ENCODE measurements around the gene HNRNPF. TPM values are rescaled to one million over a fixed set of nuclear protein-coding genes. Genes with fewer than 3 reads are reported as not detected.

The HNRNPF gene
- total and polyA plus RNA-seq, 2 of the 4 experiments (the other 2 are of a cell fraction) = 169 to 207 TPM

GRCh38 chr10:43365001-43365400, 44.0 kb downstream of the HNRNPF start:
- no peak overlapping the region for H2BK120ac ChIP-seq (ENCODE audit: low read depth, low read length)
- no peak overlapping the region for H3K4ac ChIP-seq (ENCODE audit: low read depth, low read length)
- H2BK5ac ChIP-seq (ENCODE audit: low read depth, low read length, poor library complexity, severe bottlenecking) = no peak overlapping the region
- H4K5ac ChIP-seq (ENCODE audit: low read depth, low read length) = no peak overlapping the region
- no peak overlapping the region for H4K91ac ChIP-seq (ENCODE audit: insufficient read depth, low read depth, low read length)
- no peak overlapping the region for H3K56ac ChIP-seq (ENCODE audit: extremely low read depth, insufficient read depth, low read length)
- no peak for ATAC-seq (ENCODE audit: low read depth)
- H3K36me3 ChIP-seq (ENCODE audit: control insufficient read depth, insufficient read depth, low read length) = no peaks in the 10 kb centered on the region
- dilution Hi-C loops (cut with HindIII; ENCODE audit: low sequenced_read_pairs, unreplicated experiment) (no loop called here), intact Hi-C loops (cut with micrococcal nuclease) (no loop called here), in situ Hi-C loops (cut with MboI; ENCODE audit: low sequenced_read_pairs) (no loop called here)
- H3K18ac ChIP-seq (ENCODE audit: low read depth, low read length) = no peak overlapping the region
- no peak overlapping the region for H3K4me3 ChIP-seq (ENCODE audit: insufficient read depth, low read depth, low read length)
- no peak for TF ChIP-seq RAD21 (IDR thresholded peaks at IDR 0.05; ENCODE audit: low read length)
- TF ChIP-seq MAZ (IDR thresholded peaks at IDR 0.05; ENCODE audit: borderline replicate concordance, low read depth, low read length) = no peak
- TF ChIP-seq MAFK (IDR thresholded peaks at IDR 0.05; ENCODE audit: low read depth, low read length) = no peak
- TF ChIP-seq POLR2A (IDR thresholded peaks at IDR 0.05; ENCODE audit: low read depth, low read length) = no peak
- TF ChIP-seq CEBPB (IDR thresholded peaks at IDR 0.05; ENCODE audit: low read depth, low read length) = no peak
- TF ChIP-seq USF2 (IDR thresholded peaks at IDR 0.05; ENCODE audit: low read depth, low read length) = no peak
- TF ChIP-seq RCOR1 (IDR thresholded peaks at IDR 0.05; ENCODE audit: insufficient replicate concordance, low read length) = no peak
- no peak for TF ChIP-seq MXI1 (IDR thresholded peaks at IDR 0.05; ENCODE audit: borderline replicate concordance, low read depth, low read length)
- no peak for TF ChIP-seq CHD1 (IDR thresholded peaks at IDR 0.05; ENCODE audit: low read depth, low read length)
- TF ChIP-seq, protein P1, sequence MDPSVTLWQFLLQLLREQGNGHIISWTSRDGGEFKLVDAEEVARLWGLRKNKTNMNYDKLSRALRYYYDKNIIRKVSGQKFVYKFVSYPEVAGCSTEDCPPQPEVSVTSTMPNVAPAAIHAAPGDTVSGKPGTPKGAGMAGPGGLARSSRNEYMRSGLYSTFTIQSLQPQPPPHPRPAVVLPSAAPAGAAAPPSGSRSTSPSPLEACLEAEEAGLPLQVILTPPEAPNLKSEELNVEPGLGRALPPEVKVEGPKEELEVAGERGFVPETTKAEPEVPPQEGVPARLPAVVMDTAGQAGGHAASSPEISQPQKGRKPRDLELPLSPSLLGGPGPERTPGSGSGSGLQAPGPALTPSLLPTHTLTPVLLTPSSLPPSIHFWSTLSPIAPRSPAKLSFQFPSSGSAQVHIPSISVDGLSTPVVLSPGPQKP (IDR thresholded peaks at IDR 0.05; ENCODE audit: borderline replicate concordance, low read depth, low read length) = no peak
- no peak for TF ChIP-seq NFE2L2 (IDR thresholded peaks at IDR 0.05; ENCODE audit: low read depth, low read length)
- no peak for TF ChIP-seq BHLHE40 (IDR thresholded peaks at IDR 0.05; ENCODE audit: low read depth, low read length)
- TF ChIP-seq, protein P2, sequence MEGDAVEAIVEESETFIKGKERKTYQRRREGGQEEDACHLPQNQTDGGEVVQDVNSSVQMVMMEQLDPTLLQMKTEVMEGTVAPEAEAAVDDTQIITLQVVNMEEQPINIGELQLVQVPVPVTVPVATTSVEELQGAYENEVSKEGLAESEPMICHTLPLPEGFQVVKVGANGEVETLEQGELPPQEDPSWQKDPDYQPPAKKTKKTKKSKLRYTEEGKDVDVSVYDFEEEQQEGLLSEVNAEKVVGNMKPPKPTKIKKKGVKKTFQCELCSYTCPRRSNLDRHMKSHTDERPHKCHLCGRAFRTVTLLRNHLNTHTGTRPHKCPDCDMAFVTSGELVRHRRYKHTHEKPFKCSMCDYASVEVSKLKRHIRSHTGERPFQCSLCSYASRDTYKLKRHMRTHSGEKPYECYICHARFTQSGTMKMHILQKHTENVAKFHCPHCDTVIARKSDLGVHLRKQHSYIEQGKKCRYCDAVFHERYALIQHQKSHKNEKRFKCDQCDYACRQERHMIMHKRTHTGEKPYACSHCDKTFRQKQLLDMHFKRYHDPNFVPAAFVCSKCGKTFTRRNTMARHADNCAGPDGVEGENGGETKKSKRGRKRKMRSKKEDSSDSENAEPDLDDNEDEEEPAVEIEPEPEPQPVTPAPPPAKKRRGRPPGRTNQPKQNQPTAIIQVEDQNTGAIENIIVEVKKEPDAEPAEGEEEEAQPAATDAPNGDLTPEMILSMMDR (conservative IDR thresholded peaks at IDR 0.05; ENCODE audit: low read depth, low read length) = no peak
- TF ChIP-seq RFX5 (IDR thresholded peaks at IDR 0.05; ENCODE audit: low read depth, low read length) = no peak
- TF ChIP-seq SMC3 (IDR thresholded peaks at IDR 0.05; ENCODE audit: low read depth, low read length) = no peak
- TF ChIP-seq FOS (IDR thresholded peaks at IDR 0.05; ENCODE audit: low read depth, low read length) = no peak
- no peaks in the 10 kb centered on the region; a peak in 1 of 4 replicates for H3K79me1 ChIP-seq (ENCODE audit: low read depth in 1 of 2, low read length in 2 of 2)
- CTCF ChIA-PET = no interaction called here
- H2AFZ ChIP-seq (replicated peaks; ENCODE audit: low read length, poor library complexity) = no peak overlapping the region
- no peak overlapping the region for H2BK20ac ChIP-seq (ENCODE audit: low read depth, low read length)
- H3K23ac ChIP-seq (ENCODE audit: low read depth, low read length) = no peak overlapping the region
- 0 out of 2 replicates have a peak, but pooled peaks cover 3% of the 10 kb centered on the region for H3K9me1 ChIP-seq (ENCODE audit: insufficient read depth, low read length)
- H4K8ac ChIP-seq (ENCODE audit: low read depth in 2 of 2, low read length in 2 of 2) = no peak overlapping the region
- no peak overlapping the region for H3K9ac ChIP-seq (ENCODE audit: low read depth, low read length)
- H2BK15ac ChIP-seq (ENCODE audit: low read depth, low read length) = no peak overlapping the region
- H3K4me2 ChIP-seq (ENCODE audit: low read depth, low read length) = no peak overlapping the region
- no TSS peak for BruUV-seq (replicated peaks)
- no peaks in the 10 kb centered on the region for H3K4me1 ChIP-seq (ENCODE audit: control insufficient read depth, insufficient read depth, low read length)
- POLR2A ChIA-PET (ENCODE audit: unreplicated experiment) = no interaction called here
- H4K20me1 ChIP-seq (ENCODE audit: insufficient read depth, low read length) = no peaks in the 10 kb centered on the region
- WGBS, 2 experiments (ENCODE audit: extremely low coverage in 2 of 2, insufficient read length in 1 of 2) = no CpG with 5 or more reads among the region's 3 CpGs
- H3K27me3 ChIP-seq (ENCODE audit: control insufficient read depth, insufficient read depth, low read length) = no peaks in the 10 kb centered on the region; the same call in 1 of the 2 replicates
- H3K27ac ChIP-seq (ENCODE audit: insufficient read depth, low read length) = no peak overlapping the region
- no peak overlapping the region for H2AK9ac ChIP-seq (replicated peaks; ENCODE audit: low read depth, low read length, poor library complexity)
- H3K14ac ChIP-seq (replicated peaks; ENCODE audit: low read depth, low read length) = no peak overlapping the region
- H3K9me3 ChIP-seq (ENCODE audit: control insufficient read depth, insufficient read depth, low read length) = no peaks in the 10 kb centered on the region
- no peak for DNase-seq
- H2AK5ac ChIP-seq (ENCODE audit: low read depth, low read length) = no peak overlapping the region
